ENCODE data around the gene CASP9.

DNA sequence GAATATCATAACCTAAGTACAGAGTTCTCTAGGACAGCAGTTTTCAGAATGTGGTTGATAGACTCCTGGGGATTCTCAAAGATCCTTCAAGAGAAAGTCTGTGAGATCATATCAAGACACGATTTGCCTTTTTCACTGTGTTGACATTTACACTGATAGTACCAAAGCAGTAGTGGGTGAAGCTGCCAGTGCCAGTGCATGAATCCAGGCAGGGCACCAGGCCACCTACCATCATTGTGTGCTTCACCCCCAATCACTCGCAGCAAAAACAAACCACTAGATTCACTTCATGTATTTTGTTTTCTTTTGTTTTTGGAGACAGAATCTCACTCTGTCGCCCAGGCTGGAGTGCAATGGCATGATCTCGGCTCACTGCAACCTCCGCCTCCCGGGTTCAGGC, 26.6 kb upstream of the CASP9 start:
- TF ChIP-seq CTCF (IDR thresholded peaks at IDR 0.05), result no peak
- TF ChIP-seq POLR2A (IDR thresholded peaks at IDR 0.05), result no peak
